ENCODE data around the gene RPS6KA4. TPM values are rescaled to one million over a fixed set of nuclear protein-coding genes. Genes with fewer than 3 reads are reported as not detected.

Gene RPS6KA4
- total and polyA plus RNA-seq, 8 donors = 7.4 to 18.8 (median 10.5) TPM

- Histone ChIP-seq H3K4me3 (no peak overlapping the region), H3K27me3 (no peaks in the 10 kb centered on the region), H3K36me3 (no peaks in the 10 kb centered on the region), H3K27ac (peak overlapping the region in 2 of 4 donors; percentile 3 to 9), H3K4me1 (peaks cover 4 to 8% (median 6%) of the 10 kb centered on the region in 3 donors), H3K9me3 (no peaks in the 10 kb centered on the region)
- 53 to 57% methylated on average over 13 of the region's 13 CpGs for WGBS, 2 donors
- ATAC-seq (peak; percentile 58 to 87 (median 80)), DNase-seq (peak in 4 of 6 donors; percentile 42 to 77 (median 54)), FAIRE-seq (no peak)
- no peak for TF ChIP-seq CTCF (IDR thresholded peaks at IDR 0.05)
- intact Hi-C loops (cut with DNase I) = no loop called here
Observed at GRCh38 chr11:64334764-64335735, 23.9 kb upstream of the RPS6KA4 start.

- H3K36me3 ChIP-seq = no peaks in the 10 kb centered on the region
- no peak for TF ChIP-seq CTCF (IDR thresholded peaks at IDR 0.05)
- H3K9me3 ChIP-seq = no peaks in the 10 kb centered on the region
- H3K4me1 ChIP-seq = peaks cover 0 to 4% (median 3%) of the 10 kb centered on the region in 3 donors
- DNase-seq (no peak), FAIRE-seq (no peak), ATAC-seq (no peak)
- H3K4me3 ChIP-seq = no peak overlapping the region
- H3K27me3 ChIP-seq = no peaks in the 10 kb centered on the region
- H3K27ac ChIP-seq = no peak overlapping the region
- intact Hi-C loops (cut with DNase I) = no loop called here
- 64 to 65% methylated on average over 8 of the region's 8 CpGs for WGBS, 2 donors
Observed at GRCh38 chr11:64337538-64338249, 21.3 kb upstream of the RPS6KA4 start.

GRCh38 chr11:64338716-64339115 is 20.2 kb upstream of the RPS6KA4 start:
- H3K9me3 ChIP-seq = no peaks in the 10 kb centered on the region
- no peak for TF ChIP-seq CTCF (IDR thresholded peaks at IDR 0.05)
- no peaks in the 10 kb centered on the region for H3K36me3 ChIP-seq
- WGBS, 2 donors = 87 to 88% methylated on average over 8 of the region's 8 CpGs
- ATAC-seq (no peak), DNase-seq (no peak), FAIRE-seq (no peak)
- H3K4me3 ChIP-seq = no peak overlapping the region
- intact Hi-C loops (cut with DNase I) = no loop called here
- no peak overlapping the region for H3K27ac ChIP-seq
- peaks cover 0 to 4% (median 3%) of the 10 kb centered on the region in 3 donors for H3K4me1 ChIP-seq
- H3K27me3 ChIP-seq = no peaks in the 10 kb centered on the region

GRCh38 chr11:64339286-64339685 is 19.7 kb upstream of the RPS6KA4 start:
- WGBS, 2 donors = 67 to 74% methylated on average over 4 of the region's 4 CpGs

More at GRCh38 chr11:64339286-64339685, 19.7 kb upstream of the RPS6KA4 start:
- H3K9me3 ChIP-seq = no peaks in the 10 kb centered on the region
- DNase-seq (no peak), FAIRE-seq (no peak), ATAC-seq (no peak)
- H3K27me3 ChIP-seq = no peaks in the 10 kb centered on the region
- no peak overlapping the region for H3K4me3 ChIP-seq
- intact Hi-C loops (cut with DNase I) = no loop called here
- no peaks in the 10 kb centered on the region for H3K36me3 ChIP-seq
- H3K27ac ChIP-seq = no peak overlapping the region
- H3K4me1 ChIP-seq = peaks cover 0 to 4% (median 3%) of the 10 kb centered on the region in 3 donors
- TF ChIP-seq CTCF (IDR thresholded peaks at IDR 0.05) = no peak

Measured in pancreas (tissue), 10 donors.